Gastrocnemius medialis (tissue), 4 donors: ENCODE results near the gene LCAT. TPM values are rescaled to one million over a fixed set of nuclear protein-coding genes. Genes with fewer than 3 reads are reported as not detected.

ENCODE experiments used
- ATAC-seq, 2 donors: fragments of 150-250 bp; one replicate each; pipeline ENCODE4 v1.9.1; 2016
- DNase-seq, 2 donors: peaks; one replicate each; pipeline ENCODE4 v3.0.0-alpha.2; 2019
- H3K27ac ChIP-seq, 4 donors: fragments of 200-600 bp; sonication (generic); 1 replicate in 1 of 4; 2 replicates in 3 of 4; pipeline ENCODE4 v1.5.1; 2016 to 2018; ENCODE audit warnings: mild to moderate bottlenecking in 2 of 4, moderate library complexity in 1 of 4
- H3K27me3 ChIP-seq, 3 donors: fragments of 200-600 bp; sonication (generic) in 2 of 3; 1 replicate in 1 of 3; 2 replicates in 2 of 3; pipeline versions ENCODE4 v1.5.1 to v1.6.0; 2016 to 2019; ENCODE audit warnings: mild to moderate bottlenecking in 1 of 3, moderate library complexity in 1 of 3
- H3K36me3 ChIP-seq, 2 donors: fragments of 200-600 bp; sonication (generic) in 1 of 2; one replicate each; pipeline ENCODE4 v1.5.1; 2017 to 2018
- H3K4me1 ChIP-seq, 2 donors: fragments of 200-600 bp; sonication (generic) in 1 of 2; one replicate each; pipeline ENCODE4 v1.5.1; 2016 to 2017; ENCODE audit warnings: mild to moderate bottlenecking in 2 of 2
- H3K4me3 ChIP-seq, 4 donors: fragments of 200-600 bp; sonication (generic) in 3 of 4; 1 replicate in 1 of 4; 2 replicates in 3 of 4; pipeline ENCODE4 v1.5.1; 2016 to 2019; ENCODE audit warnings: mild to moderate bottlenecking in 2 of 4
- H3K9me3 ChIP-seq, 3 donors: fragments of 200-600 bp; sonication (generic) in 2 of 3; 1 replicate in 1 of 3; 2 replicates in 2 of 3; pipeline ENCODE4 v1.5.1; 2016 to 2019
- CTCF ChIP-seq, 5 experiments: fragments of 450-650 bp in 3 of 5; fragments of 200-600 bp in 2 of 5; sonication (generic) in 2 of 5; IDR thresholded peaks in 4 of 5; conservative IDR thresholded peaks in 1 of 5; 1 replicate in 4 of 5; 2 replicates in 1 of 5; pipeline ENCODE4 v1.5.1; 2016 to 2019; ENCODE audit warnings: antibody characterized with exemption in 5 of 5, mild to moderate bottlenecking in 3 of 5, moderate library complexity in 3 of 5
- POLR2A ChIP-seq, 2 donors: fragments of 450-650 bp; IDR thresholded peaks; one replicate each; pipeline ENCODE4 v1.6.1; 2017; ENCODE audit warnings: antibody characterized with exemption in 2 of 2, mild to moderate bottlenecking in 2 of 2, moderate library complexity in 2 of 2
- in situ Hi-C, 4 donors: fragments of 200-750 bp; cut with MboI; loops; one replicate each; pipeline versions ENCODE4 v1.15.0 to v1.8.0; 2017; ENCODE audit warnings: low sequenced_read_pairs in 4 of 4
- intact Hi-C: fragments of 100-400 bp; cut with DNase I; formaldehyde crosslinking; loops from one replicate; pipeline ENCODE4 v1.15.1; 2023; ENCODE audit warnings: low total_unique reads
- total RNA-seq, 4 donors: library from RNA; depleted of rRNA; stranded (reverse); fragments of >200 nt; gene quantifications; one replicate each; pipeline versions ENCODE4 v1.1.0 to v1.2.3, GENCODE V29; 2016

The LCAT gene
- total RNA-seq, 4 donors from 2014 or later, result 2.5 to 18.7 (median 3.5) TPM

- in situ Hi-C loops, result loop anchor here in 1 of 4 donors (10.0 kb wide), 1 partner anchor 52 kb away; the partner anchor contains the start of gene NRN1L
- TF ChIP-seq POLR2A (IDR thresholded peaks at IDR 0.05) (no peak), CTCF (IDR thresholded peaks at IDR 0.05 in 4 of 5, conservative IDR thresholded peaks at IDR 0.05 in 1 of 5) (no peak)
- Histone ChIP-seq H3K27me3 (no peaks in the 10 kb centered on the region), H3K27ac (peak overlapping the region; percentile 91 to 98 (median 94)), H3K9me3 (no peaks in the 10 kb centered on the region), H3K4me3 (peak overlapping the region; percentile 79 to 99 (median 93)), H3K36me3 (peaks cover 0 to 4% of the 10 kb centered on the region in 2 donors), H3K4me1 (peaks cover 22 to 29% of the 10 kb centered on the region in 2 donors)
- ATAC-seq, result no peak
- intact Hi-C loops, result loop anchor here (2.0 to 10.0 kb wide), 2 partner anchors 22 to 382 kb away; no protein-coding TSS in a partner anchor
- DNase-seq, result peak in 1 of 2 donors; percentile 64
Observed at GRCh38 chr16:67936880-67937605, 6.9 kb downstream of the LCAT start.

GRCh38 chr16:67936124-67936879 lies 7.6 kb downstream of the LCAT start, which contains the start of gene PSMB10:
Gene PSMB10 (minus strand): TSS chr16:67936850. CDS start chr16:67936749, 101 bp downstream.
- H3K27ac ChIP-seq, result peak within 1 kb of the TSS; percentile 91 to 98 (median 94)
- peaks cover 0 to 4% of the 10 kb centered on the region in 2 donors for H3K36me3 ChIP-seq
- peak in 1 of 2 donors; percentile 46 for DNase-seq
- ATAC-seq, result peak; percentile 5 to 42
- intact Hi-C loops, result loop anchor here (2.0 to 10.0 kb wide), 2 partner anchors 22 to 382 kb away; no protein-coding TSS in a partner anchor
- peak within 1 kb of the TSS; percentile 79 to 99 (median 93) for H3K4me3 ChIP-seq
- H3K27me3 ChIP-seq, result no peaks in the 10 kb centered on the region
- no peaks in the 10 kb centered on the region for H3K9me3 ChIP-seq
- in situ Hi-C loops, result loop anchor here in 1 of 4 donors (10.0 kb wide), 1 partner anchor 52 kb away; the partner anchor contains the start of gene NRN1L
- H3K4me1 ChIP-seq, result peaks cover 22 to 29% of the 10 kb centered on the region in 2 donors
- TF ChIP-seq POLR2A (IDR thresholded peaks at IDR 0.05) (peak; percentile 6 to 20), CTCF (IDR thresholded peaks at IDR 0.05 in 4 of 5, conservative IDR thresholded peaks at IDR 0.05 in 1 of 5) (no peak)

- peak; percentile 61 to 65 for TF ChIP-seq POLR2A (IDR thresholded peaks at IDR 0.05)
- TF ChIP-seq CTCF (IDR thresholded peaks at IDR 0.05 in 4 of 5, conservative IDR thresholded peaks at IDR 0.05 in 1 of 5), result peak in 1 of 5 experiments; percentile 28
- DNase-seq (peak; percentile 94 to 96), ATAC-seq (peak; percentile 89 to 92)
- no peaks in the 10 kb centered on the region for H3K9me3 ChIP-seq
- H3K4me3 ChIP-seq, result peak overlapping the region; percentile 79 to 99 (median 93)
- H3K27me3 ChIP-seq, result no peaks in the 10 kb centered on the region
- H3K27ac ChIP-seq, result peak overlapping the region; percentile 91 to 98 (median 94)
- H3K4me1 ChIP-seq, result peaks cover 22 to 29% of the 10 kb centered on the region in 2 donors
- H3K36me3 ChIP-seq, result peaks cover 0 to 4% of the 10 kb centered on the region in 2 donors
- in situ Hi-C loops, result loop anchor here in 1 of 4 donors (10.0 kb wide), 1 partner anchor 51 kb away; the partner anchor contains the start of gene NRN1L
- intact Hi-C loops, result loop anchor here (2.0 to 10.0 kb wide), 3 partner anchors 23 to 381 kb away; no protein-coding TSS in a partner anchor
Observed at GRCh38 chr16:67935402-67936123, 8.4 kb downstream of the LCAT start.

GRCh38 chr16:67935101-67935401 lies 8.9 kb downstream of the LCAT start:
- ATAC-seq, result peak; percentile 3 to 7
- TF ChIP-seq CTCF (IDR thresholded peaks at IDR 0.05 in 4 of 5, conservative IDR thresholded peaks at IDR 0.05 in 1 of 5), result no peak
- no peak for TF ChIP-seq POLR2A (IDR thresholded peaks at IDR 0.05)
- peak overlapping the region; percentile 79 to 99 (median 93) for H3K4me3 ChIP-seq
- intact Hi-C loops (loop anchor here (2.0 to 10.0 kb wide), 2 partner anchors 54 to 380 kb away; no protein-coding TSS in a partner anchor), in situ Hi-C loops (loop anchor here in 1 of 4 donors (10.0 kb wide), 1 partner anchor 50 kb away; the partner anchor contains the start of gene NRN1L)
- H3K27me3 ChIP-seq, result no peaks in the 10 kb centered on the region
- peaks cover 22 to 27% of the 10 kb centered on the region in 2 donors for H3K4me1 ChIP-seq
- peak overlapping the region; percentile 91 to 98 (median 94) for H3K27ac ChIP-seq
- H3K9me3 ChIP-seq, result no peaks in the 10 kb centered on the region
- DNase-seq, result no peak
- peaks cover 0 to 4% of the 10 kb centered on the region in 2 donors for H3K36me3 ChIP-seq
